ENCODE measurements around the gene MFF. TPM values are rescaled to one million over a fixed set of nuclear protein-coding genes. Genes with fewer than 3 reads are reported as not detected.

MFF gene
- total RNA-seq, 4 donors from 2014 or later, result 94.5 to 151 (median 131) TPM

DNA sequence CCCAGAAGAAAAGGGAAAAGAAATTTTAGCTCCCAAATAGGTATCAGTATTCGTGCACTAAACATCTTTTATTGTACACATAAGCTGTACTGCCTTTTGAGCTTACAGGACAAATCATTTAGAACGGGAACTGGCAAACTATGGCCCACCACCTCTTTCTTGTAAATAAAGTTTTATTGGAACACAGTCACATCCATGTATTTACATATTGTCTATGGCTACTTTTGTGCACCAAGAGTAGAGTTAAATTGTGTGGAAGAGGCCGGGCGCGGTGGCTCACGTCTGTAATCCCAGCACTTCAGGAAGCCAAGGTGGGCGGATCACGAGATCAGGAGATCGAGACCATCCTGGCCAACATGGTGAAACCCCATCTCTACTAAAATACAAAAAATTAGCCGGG, 48.3 kb downstream of the MFF start:
- in situ Hi-C loops (cut with MboI; ENCODE audit: low sequenced_read_pairs in 4 of 4), result no loop called here
- intact Hi-C loops (cut with DNase I; ENCODE audit: low total_unique reads), result no loop called here

DNA sequence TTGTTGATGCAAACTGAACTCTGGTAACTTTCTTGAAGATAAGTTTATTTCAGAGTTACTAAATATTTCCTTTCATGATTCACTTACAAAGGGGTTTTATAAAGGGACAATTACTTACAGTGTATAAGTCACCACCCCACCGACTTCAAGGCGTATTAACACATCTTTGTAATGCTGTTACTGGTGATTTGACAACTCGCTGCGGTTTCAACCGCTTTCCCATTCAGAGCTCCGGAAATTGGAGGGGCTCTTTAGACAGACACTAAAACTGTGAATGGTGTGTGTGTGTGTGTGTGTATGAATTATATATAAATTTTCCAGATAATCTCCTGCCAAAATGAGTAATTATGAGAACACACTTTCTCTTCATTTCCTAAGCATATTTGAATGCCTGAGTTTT, 49.1 kb downstream of the MFF start:
- TF ChIP-seq, protein P1, sequence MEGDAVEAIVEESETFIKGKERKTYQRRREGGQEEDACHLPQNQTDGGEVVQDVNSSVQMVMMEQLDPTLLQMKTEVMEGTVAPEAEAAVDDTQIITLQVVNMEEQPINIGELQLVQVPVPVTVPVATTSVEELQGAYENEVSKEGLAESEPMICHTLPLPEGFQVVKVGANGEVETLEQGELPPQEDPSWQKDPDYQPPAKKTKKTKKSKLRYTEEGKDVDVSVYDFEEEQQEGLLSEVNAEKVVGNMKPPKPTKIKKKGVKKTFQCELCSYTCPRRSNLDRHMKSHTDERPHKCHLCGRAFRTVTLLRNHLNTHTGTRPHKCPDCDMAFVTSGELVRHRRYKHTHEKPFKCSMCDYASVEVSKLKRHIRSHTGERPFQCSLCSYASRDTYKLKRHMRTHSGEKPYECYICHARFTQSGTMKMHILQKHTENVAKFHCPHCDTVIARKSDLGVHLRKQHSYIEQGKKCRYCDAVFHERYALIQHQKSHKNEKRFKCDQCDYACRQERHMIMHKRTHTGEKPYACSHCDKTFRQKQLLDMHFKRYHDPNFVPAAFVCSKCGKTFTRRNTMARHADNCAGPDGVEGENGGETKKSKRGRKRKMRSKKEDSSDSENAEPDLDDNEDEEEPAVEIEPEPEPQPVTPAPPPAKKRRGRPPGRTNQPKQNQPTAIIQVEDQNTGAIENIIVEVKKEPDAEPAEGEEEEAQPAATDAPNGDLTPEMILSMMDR (IDR thresholded peaks at IDR 0.05 in 4 of 5, conservative IDR thresholded peaks at IDR 0.05 in 1 of 5), result no peak
- TF ChIP-seq POLR2A (IDR thresholded peaks at IDR 0.05), result no peak
- H3K4me3 ChIP-seq, result no peak overlapping the region
- in situ Hi-C loops (cut with MboI; ENCODE audit: low sequenced_read_pairs in 4 of 4) (no loop called here), intact Hi-C loops (cut with DNase I; ENCODE audit: low total_unique reads) (no loop called here)
- no peak overlapping the region for H3K27ac ChIP-seq
- no peaks in the 10 kb centered on the region for H3K36me3 ChIP-seq
- H3K9me3 ChIP-seq, result no peaks in the 10 kb centered on the region
- H3K4me1 ChIP-seq, result no peaks in the 10 kb centered on the region
- ATAC-seq (no peak), DNase-seq (no peak)
- no peaks in the 10 kb centered on the region for H3K27me3 ChIP-seq

More for the DNA sequence above, 48.3 kb downstream of the MFF start:
- no peaks in the 10 kb centered on the region for H3K36me3 ChIP-seq
- no peak overlapping the region for H3K4me3 ChIP-seq
- DNase-seq (no peak), ATAC-seq (no peak)
- no peak overlapping the region for H3K27ac ChIP-seq
- no peaks in the 10 kb centered on the region for H3K9me3 ChIP-seq
- TF ChIP-seq POLR2A (IDR thresholded peaks at IDR 0.05), result no peak
- TF ChIP-seq, protein P1 (IDR thresholded peaks at IDR 0.05 in 4 of 5, conservative IDR thresholded peaks at IDR 0.05 in 1 of 5), result no peak
- H3K4me1 ChIP-seq, result no peaks in the 10 kb centered on the region
- H3K27me3 ChIP-seq, result no peaks in the 10 kb centered on the region

DNA sequence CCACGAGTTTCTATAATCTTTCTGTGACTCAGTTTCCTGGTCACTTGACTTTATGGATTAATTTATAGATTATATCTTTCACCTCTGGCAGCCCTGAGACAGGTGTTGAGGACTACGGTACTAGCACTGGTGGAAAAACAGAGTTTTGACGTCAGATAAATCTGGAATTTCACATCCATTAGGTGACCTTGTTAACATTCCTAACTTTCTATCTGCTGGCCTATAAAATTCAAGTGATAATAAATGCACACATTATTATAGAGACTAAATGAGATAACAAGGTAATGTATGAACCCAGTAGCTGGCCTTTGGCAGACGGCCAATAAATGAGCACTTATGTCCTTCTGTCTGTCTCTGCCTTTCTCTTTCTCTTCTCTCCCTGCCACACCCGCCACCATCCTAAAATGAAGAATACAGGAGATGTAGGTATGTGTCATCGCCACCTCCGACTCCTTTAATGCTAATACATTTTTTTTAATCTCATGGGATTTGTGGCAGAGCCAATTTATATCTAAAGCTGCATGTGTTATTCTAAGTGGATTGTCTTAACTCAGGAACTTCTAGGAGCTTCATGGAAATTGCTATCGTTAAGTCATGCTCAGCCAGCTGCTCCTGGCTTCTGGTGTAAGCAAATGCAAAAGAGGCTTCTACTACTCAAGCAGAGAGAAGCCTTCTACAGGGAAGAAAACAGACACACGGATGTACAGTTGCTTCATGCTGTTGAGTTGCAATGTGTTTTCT, 51.8 kb downstream of the MFF start:
- Histone ChIP-seq H3K27me3 (no peaks in the 10 kb centered on the region), H3K4me1 (no peaks in the 10 kb centered on the region), H3K27ac (no peak overlapping the region), H3K4me3 (no peak overlapping the region), H3K9me3 (no peaks in the 10 kb centered on the region), H3K36me3 (no peaks in the 10 kb centered on the region)
- intact Hi-C loops (cut with DNase I; ENCODE audit: low total_unique reads), result no loop called here
- no peak for DNase-seq
- no peak for ATAC-seq
- TF ChIP-seq, protein P1 (IDR thresholded peaks at IDR 0.05 in 4 of 5, conservative IDR thresholded peaks at IDR 0.05 in 1 of 5), result no peak
- TF ChIP-seq POLR2A (IDR thresholded peaks at IDR 0.05), result no peak
- in situ Hi-C loops (cut with MboI; ENCODE audit: low sequenced_read_pairs in 4 of 4), result no loop called here

DNA sequence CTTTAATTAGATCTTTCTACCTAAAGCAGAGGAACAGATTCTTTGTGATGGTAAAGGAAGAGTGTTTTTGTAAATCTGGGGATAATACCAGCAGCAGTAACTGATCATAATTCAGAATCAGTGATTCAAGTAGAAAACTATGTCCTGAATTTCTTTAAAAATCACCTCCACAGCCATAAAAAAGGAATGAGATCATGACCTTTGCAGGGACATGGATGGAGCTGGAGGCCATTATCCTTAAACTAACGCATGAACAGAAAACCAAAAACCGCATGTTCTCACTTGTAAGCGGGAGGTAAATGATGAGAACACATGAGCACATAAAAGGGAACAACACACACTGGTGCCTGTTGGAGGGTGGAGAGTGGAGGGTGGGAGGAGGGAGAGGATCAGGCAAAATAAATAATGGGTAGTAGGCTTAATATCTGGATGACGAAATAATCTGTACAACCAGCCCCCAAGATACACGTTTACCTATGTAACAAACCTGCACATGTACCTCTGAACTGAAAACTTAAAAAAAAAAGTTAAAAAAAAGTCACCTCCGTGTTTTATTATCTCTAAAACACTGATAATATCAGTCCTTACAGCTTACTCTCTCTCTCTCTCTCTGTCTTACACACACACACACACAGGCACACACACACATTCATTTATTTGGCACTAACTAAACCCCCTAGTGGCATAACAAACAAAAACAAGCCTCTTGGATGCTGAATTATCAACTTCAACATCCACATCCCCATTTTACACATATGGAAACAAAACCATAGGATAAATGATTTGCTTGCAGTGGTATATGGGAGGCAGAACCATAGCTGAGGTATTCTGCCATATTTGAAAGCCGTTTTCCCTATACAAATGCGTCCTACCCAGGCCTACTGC, 52.7 kb downstream of the MFF start:
- Histone ChIP-seq H3K36me3 (no peaks in the 10 kb centered on the region), H3K27ac (no peak overlapping the region), H3K27me3 (no peaks in the 10 kb centered on the region), H3K9me3 (no peaks in the 10 kb centered on the region), H3K4me1 (no peaks in the 10 kb centered on the region), H3K4me3 (no peak overlapping the region)
- intact Hi-C loops (cut with DNase I; ENCODE audit: low total_unique reads) (no loop called here), in situ Hi-C loops (cut with MboI; ENCODE audit: low sequenced_read_pairs in 4 of 4) (no loop called here)
- ATAC-seq, result no peak
- TF ChIP-seq, protein P1 (IDR thresholded peaks at IDR 0.05 in 4 of 5, conservative IDR thresholded peaks at IDR 0.05 in 1 of 5), result no peak
- no peak for TF ChIP-seq POLR2A (IDR thresholded peaks at IDR 0.05)
- DNase-seq, result no peak

Data from gastrocnemius medialis (tissue), 4 donors.